ENCODE measurements around the gene NDUFV1.

- no peak for TF ChIP-seq CHD1 (IDR thresholded peaks at IDR 0.05; ENCODE audit: low read depth, low read length)
- TF ChIP-seq, protein P1, sequence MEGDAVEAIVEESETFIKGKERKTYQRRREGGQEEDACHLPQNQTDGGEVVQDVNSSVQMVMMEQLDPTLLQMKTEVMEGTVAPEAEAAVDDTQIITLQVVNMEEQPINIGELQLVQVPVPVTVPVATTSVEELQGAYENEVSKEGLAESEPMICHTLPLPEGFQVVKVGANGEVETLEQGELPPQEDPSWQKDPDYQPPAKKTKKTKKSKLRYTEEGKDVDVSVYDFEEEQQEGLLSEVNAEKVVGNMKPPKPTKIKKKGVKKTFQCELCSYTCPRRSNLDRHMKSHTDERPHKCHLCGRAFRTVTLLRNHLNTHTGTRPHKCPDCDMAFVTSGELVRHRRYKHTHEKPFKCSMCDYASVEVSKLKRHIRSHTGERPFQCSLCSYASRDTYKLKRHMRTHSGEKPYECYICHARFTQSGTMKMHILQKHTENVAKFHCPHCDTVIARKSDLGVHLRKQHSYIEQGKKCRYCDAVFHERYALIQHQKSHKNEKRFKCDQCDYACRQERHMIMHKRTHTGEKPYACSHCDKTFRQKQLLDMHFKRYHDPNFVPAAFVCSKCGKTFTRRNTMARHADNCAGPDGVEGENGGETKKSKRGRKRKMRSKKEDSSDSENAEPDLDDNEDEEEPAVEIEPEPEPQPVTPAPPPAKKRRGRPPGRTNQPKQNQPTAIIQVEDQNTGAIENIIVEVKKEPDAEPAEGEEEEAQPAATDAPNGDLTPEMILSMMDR (conservative IDR thresholded peaks at IDR 0.05; ENCODE audit: low read depth, low read length) = no peak
- TF ChIP-seq RCOR1 (IDR thresholded peaks at IDR 0.05; ENCODE audit: insufficient replicate concordance, low read length) = no peak
- TF ChIP-seq, protein P2, sequence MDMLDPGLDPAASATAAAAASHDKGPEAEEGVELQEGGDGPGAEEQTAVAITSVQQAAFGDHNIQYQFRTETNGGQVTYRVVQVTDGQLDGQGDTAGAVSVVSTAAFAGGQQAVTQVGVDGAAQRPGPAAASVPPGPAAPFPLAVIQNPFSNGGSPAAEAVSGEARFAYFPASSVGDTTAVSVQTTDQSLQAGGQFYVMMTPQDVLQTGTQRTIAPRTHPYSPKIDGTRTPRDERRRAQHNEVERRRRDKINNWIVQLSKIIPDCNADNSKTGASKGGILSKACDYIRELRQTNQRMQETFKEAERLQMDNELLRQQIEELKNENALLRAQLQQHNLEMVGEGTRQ (IDR thresholded peaks at IDR 0.05; ENCODE audit: low read depth, low read length) = no peak
- no peak for TF ChIP-seq POLR2A (IDR thresholded peaks at IDR 0.05; ENCODE audit: low read depth, low read length)
- TF ChIP-seq MXI1 (IDR thresholded peaks at IDR 0.05; ENCODE audit: borderline replicate concordance, low read depth, low read length) = no peak
- TF ChIP-seq, protein P3, sequence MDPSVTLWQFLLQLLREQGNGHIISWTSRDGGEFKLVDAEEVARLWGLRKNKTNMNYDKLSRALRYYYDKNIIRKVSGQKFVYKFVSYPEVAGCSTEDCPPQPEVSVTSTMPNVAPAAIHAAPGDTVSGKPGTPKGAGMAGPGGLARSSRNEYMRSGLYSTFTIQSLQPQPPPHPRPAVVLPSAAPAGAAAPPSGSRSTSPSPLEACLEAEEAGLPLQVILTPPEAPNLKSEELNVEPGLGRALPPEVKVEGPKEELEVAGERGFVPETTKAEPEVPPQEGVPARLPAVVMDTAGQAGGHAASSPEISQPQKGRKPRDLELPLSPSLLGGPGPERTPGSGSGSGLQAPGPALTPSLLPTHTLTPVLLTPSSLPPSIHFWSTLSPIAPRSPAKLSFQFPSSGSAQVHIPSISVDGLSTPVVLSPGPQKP (IDR thresholded peaks at IDR 0.05; ENCODE audit: borderline replicate concordance, low read depth, low read length) = no peak
- TF ChIP-seq MAFK (IDR thresholded peaks at IDR 0.05; ENCODE audit: low read depth, low read length) = no peak
- no peak for TF ChIP-seq SMC3 (IDR thresholded peaks at IDR 0.05; ENCODE audit: low read depth, low read length)
These were observed 32.7 kb downstream of the NDUFV1 start, which contains the start of gene TBX10 for GRCh38 chr11:67639438-67639859.
